HG03457 (cell line): ENCODE data around the gene FCHSD2.
"Not testable (repeated sequence)": the region's sequence is repeated elsewhere in the genome, so short reads cannot be mapped to it uniquely, and the experiment has no call there.

ENCODE experiments used
- ATAC-seq: cut with Tn5 transposase; IDR thresholded peaks from one replicate; pipeline ENCODE4 v1.9.1; 2021; ENCODE audit warnings: moderate number of reproducible peaks; ENCODE audit not compliant: unreplicated experiment

FCHSD2 gene

DNA sequence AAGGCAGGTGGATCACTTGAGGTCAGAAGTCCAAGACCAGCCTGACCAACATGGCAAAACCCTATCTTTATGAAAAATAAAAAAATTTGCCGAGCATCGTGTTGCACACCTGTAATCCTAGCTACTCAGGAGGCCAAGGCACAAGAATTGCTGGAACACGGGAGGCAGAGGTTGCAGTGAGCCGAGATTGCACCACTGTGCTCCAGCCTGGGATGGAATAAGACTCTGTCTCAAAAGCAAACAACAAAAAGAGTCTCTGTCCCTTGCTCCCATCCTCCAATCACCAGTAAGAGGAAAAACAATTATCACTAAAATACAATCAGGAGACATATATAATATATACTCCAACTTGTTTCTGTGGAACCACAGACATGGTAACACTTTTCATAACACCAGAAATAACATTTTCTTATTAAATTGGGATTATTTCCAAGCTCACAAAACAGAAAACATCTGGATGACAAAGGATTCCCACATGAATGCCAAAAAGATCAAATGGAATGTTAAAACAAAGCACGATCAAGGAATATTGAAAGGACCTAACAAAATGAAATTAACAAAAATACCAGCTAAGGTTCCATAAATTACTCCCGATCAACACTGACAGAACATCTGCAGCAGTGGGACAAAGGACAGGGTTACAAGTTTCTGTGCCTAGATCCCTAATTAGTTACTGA, 15.2 kb downstream of the FCHSD2 start:
- no peak for ATAC-seq

DNA sequence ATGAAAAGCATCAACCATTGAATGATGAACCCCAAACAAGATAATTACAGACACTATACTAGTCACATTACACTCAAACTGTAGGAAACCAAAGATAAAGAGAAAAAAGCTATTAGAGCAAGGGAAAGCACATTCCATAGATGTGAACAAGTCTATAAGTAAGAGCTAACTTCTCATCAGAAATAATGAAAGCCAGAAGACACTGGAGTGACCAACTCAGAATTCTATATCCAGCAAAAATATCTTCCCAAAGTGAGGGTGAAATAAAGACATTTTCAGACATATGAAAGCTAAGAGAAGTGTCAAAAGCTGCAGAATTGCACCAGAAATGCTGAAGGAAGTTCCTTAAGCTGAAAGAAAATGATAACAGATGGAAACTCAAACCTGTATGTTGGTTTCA, 17.3 kb downstream of the FCHSD2 start:
- no peak for ATAC-seq

DNA sequence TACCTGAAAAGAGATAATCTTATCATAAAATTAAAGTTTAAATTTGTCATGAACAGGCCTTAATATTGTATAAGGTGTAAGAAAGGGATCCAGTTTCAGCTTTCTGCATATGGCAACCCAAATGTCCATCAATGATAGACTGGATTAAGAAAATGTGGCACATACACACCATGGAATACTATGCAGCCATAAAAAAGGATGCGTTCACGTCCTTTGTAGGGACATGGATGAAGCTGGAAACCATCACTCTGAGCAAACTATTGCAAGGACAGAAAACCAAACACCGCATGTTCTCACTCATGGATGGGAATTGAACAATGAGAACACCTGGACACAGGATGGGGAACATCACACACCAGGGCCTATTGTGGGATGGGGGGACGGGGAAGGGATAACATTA, 18.2 kb downstream of the FCHSD2 start:
- ATAC-seq: not testable (repeated sequence)

DNA sequence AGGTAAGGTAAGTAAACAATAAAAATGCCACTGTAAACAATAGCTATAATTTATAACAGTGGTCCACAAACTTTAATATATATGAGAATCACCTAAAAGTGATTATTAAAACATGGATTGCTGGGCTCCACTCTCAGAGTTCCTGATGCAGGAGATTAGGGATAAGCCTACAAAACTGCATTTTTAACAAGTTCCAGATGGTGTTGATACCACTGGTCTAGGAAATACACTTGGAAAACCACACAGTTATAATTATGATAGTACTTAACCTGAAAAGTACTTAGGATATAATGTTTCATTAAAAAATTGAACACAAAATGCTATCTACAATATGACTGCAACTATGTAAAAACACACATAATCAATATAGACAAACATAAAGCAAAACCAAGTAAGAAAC, 20.4 kb downstream of the FCHSD2 start:
- no peak for ATAC-seq

DNA sequence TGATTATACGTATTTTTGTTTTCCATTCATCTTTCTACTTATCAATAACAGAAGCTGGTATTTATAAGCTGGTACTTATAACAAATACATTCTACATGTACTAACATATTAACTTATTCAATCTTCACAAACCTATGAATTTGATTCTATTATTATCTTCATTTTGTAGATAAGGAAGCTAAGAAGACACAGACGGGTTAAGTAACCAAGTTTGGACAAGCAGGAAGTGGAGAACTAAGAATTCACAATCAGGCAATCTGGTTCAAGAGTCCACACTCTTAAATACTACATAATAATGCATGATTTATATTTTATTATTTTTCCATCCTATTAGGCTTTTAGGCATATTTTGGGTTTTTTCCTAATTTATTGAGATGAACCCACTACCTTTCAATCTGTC, 25.0 kb downstream of the FCHSD2 start:
- no peak for ATAC-seq

DNA sequence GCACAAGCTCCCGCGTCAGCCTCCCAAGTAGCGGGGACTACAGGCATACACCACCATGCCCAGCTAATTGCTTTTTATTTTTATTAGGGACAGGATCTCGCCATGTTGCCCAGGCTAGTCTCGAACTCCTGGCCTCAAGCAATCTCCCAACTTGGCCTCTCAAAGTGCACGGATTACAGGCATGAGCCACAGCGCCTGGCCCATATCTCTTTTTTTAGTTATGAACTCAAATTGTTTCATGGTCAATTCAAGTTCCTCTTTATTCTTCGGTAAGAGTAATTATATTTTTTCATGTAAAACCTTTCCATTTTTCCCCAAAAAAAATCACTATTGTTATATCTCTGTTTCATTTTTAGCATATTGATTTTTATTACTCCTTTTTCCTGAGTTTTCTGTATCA, 25.5 kb downstream of the FCHSD2 start:
- ATAC-seq: no peak

DNA sequence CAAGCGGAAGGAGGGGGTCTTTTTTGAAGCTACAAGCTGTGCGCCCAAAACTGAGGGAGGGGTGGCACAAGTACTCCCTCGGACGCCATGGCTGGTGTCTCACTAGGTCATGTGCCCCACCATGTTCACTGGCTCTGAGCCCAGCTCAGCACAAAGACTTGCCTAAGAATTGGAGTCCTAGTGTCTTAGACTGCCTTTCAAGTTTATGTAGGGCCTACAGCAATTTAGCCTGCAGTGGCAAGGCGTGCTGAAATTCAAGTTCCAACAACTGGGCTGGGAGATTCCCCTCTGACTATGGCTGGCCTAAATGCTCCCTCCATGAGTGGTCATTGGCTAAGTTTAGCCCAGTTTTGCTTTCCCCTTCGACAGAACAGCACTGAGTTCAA, 27.3 kb downstream of the FCHSD2 start:
- ATAC-seq: no peak

DNA sequence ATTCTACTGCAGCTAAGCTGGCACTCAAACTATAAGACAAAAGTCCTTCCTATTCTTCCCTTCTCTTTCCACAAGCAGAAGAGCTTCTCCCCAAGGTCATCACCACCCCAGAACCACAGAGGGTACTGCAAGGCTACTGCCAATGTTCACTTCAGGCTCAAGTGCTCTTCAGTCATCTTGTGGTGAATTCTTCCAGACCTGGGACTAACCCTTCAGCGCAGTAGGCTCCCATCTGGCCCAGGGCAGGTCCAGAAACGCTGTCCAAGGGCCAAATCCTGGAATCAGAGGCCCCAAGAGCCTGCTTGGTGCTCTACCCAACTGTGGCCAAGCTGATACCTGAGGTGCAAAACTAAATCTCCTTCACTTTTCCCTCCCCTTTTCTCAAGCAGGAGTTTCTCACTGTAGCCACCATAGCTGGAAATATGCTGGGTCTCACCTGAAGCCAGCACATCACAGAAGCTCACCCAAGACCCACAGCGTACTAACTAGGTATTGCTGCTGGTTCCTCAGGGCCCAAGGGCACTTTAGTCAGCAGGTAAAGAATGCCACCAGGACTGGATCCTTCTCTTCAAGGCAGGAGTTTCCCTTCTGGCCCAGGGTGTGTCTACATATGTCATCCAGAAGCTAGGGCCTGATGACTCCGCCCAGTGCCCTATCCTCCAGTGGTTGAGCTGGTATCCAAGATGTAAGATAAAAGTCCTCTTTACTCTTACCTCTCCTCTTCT, 27.8 kb downstream of the FCHSD2 start:
- ATAC-seq: no peak

DNA sequence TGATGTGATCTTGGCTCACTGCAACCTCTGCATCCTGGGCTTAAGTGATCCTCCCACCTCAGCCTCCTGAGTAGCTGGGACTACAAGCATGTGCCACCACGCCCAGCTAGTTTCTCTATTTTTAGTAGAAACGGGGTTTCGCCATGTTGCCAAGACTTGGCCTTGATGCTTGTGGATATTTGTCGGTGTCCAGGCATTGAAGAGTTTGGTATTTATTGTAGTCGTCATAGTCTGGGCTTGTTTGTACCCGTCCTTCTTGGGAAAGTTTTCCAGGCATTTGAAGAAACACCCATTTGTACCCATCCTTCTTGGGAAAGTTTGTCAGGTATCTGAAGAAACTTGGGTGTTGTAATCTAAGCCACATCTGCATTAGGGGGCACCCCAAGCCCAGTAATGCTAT, 28.7 kb downstream of the FCHSD2 start:
- no peak for ATAC-seq

DNA sequence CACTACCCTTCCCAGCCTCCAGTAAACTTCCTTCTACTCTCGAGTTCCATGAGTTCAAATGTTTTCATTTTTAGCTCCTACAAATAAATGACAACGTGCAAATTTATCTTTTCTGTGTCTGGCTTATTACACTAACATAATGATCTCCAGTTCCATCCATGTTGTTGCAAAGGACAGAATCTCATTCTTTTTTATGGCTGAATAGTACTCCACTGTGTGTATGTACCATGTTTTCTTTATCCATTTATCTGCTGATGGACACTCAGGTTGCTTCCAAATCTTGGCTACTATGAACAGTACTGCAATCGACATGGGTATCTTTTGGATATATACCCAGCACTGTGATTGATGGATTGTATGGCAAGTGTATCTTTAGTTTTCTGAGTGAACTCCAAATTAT, 34.5 kb downstream of the FCHSD2 start:
- no peak for ATAC-seq

DNA sequence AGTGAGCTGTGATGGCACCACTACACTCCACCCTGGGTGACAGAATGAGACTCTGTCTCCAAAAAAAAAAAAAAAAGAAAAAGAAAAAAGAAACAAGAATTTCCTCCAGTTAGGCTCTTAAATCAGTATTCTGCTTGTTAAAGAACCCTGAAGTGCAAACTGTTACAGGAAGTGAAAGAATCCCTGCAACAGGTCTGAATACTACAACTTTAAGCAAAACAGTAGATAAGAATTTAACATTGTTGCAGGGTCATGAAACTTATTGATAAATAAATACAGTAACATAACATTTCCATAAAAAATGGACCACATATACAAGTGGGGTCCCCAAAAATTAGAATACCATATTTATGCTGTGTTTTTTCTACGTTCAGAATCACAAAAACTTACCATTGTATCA, 35.8 kb downstream of the FCHSD2 start:
- ATAC-seq: no peak

DNA sequence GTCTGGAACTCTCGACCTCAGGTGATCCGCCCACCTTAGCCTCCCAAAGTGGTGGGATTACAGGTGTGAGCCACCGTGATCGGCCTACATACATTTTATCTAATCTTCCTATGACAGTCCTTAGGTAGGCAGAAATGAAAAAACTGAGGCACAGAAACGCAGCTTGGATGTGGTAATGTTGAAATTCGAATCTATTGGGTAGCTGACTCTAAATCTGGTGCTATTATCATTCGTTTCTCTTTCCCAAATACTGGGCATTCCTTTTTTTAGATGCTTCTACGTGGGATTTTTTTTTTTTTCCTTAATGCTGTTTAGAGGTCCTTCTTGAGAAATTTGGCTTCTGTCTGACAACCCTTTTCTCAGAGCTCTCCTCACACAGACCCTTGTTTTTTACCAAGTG, 41.5 kb downstream of the FCHSD2 start:
- ATAC-seq: no peak

DNA sequence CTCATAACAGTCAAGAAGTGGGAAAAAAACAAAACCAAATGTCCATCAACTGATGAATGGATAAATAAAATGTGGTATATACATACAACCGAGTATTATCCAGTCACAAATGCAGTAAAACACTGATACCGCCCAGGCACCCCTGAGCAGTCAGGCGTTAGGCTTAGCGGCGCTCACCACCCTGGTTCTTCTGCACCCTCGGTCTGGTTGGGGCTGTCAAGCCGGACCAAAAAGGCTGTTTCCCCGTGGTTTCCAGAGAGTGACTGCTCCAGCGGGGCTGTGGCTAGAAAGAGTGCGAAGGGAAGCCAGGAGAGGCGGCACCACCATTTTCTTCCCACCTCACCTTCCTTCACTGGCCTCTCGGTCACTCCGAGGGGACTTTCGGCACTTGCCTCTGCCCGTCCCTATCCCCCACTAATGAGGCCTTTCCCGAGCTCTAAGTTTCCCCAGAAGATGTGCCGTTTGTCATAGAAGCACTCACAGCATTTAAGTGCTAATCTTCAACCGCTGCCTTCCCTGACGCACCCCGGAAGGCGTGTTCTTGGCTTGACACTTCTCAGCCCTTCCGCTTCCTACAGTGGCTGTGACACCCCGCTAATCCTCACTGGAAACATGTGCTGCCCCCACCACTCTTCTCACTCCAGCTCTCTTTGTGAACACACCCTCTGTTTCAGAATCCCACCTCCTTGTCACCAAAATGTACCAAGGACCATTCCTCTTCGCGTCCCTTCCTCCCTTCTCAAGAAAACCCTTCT, 42.4 kb downstream of the FCHSD2 start:
- ATAC-seq: no peak

DNA sequence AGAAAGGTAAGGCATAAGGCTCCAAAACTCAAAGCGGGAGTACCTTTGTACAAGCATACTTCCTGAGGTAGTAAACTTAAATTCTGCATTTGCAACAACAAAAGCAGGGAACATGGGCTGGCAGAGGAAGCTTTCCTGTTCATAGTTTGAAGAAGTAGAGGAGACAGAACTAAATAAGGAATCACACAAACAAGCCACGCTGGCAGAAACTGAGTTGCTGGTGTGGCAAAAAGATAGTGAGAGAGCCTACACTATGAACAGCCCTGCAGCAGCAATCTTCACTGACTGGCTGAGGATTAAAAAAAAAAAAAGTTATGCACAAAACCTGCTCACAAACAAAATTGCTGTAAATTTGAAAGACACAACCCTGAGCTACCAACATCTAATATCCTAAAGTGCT, 46.5 kb downstream of the FCHSD2 start:
- ATAC-seq: no peak

DNA sequence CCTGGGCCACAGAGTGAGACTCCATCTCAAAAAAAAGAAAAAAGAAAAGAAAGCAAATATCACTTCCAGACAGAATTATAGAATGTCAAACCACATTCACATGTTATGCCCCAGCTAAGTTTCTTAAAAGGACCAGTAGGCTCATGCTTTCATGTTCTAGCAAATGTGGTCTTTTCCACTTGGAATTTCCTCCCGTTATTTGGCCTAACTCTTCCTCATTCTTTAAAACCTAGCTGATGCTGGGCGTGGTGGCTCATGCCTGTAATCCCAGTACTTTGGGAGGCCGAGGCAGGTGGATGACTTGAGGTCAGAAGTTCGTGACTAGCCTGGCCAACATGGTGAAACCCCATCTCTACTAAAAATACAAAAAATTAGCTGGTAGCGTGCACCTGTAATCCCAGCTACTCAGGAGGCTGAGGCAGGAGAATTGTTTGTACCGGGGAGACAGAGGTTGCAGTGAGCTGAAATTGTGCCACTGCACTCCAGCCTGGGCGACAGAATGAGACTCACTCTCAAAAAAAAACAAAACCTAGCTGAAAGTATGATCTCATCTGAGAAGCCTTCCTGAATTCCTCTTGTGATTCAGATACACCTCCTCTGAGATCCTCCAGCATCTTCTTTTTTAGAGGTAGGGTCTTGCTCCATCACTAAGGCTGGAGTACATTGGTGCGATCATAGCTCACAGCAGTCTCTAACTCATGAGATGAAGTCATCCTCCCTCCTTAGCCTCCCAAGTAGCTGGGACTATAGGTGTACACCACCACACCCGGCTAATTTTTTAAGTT, 50.4 kb downstream of the FCHSD2 start:
- no peak for ATAC-seq

DNA sequence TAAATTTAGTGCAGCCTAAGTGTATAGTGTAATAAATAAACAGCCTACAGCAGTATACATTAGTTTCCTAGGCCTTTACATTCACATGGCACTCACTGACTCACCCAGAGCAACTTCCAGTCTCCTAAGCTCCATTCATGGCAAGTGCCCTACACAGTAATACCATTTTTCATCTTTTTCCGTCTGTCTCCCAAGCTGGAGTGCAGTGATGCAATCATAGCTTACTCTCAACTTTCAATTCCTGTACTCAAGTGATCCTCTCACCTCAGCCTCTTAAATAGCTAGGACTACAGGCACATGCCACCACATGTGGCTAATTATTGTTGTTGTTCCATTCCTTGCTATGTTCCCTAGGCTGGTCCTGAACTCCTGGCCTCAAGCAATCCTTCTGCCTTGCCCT, 54.4 kb downstream of the FCHSD2 start:
- no peak for ATAC-seq

DNA sequence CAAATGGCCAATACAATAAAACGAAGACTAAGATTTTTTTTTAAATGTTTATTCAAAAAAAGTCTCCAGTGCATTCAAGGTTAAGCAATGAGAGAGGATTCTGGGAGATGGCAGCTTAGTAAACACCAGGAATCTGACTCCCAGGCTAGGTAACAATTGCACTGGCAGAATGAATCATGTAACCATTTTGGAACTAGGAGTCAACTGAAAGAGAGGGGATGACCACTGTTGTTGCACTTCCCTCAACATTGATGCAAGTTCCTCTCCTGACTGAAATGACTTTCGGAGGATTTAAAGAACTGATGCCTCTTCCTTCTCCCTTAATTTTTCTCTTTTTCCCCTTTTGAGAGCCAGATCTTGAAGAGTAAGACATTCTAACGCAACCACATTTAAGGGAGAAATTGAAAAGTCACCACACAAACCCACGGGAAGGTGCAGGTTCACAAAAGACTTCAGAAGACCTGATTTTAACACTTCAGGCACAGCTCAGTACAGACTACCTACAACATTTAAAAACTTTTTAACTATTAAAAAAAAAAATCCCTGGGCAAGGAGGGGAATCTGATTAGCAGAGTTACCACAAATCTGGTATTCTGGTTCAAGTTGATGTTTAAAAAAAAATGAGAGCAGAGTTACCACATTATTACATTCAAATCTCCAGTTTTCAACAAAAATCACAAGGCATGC, 56.8 kb downstream of the FCHSD2 start:
- ATAC-seq: no peak

DNA sequence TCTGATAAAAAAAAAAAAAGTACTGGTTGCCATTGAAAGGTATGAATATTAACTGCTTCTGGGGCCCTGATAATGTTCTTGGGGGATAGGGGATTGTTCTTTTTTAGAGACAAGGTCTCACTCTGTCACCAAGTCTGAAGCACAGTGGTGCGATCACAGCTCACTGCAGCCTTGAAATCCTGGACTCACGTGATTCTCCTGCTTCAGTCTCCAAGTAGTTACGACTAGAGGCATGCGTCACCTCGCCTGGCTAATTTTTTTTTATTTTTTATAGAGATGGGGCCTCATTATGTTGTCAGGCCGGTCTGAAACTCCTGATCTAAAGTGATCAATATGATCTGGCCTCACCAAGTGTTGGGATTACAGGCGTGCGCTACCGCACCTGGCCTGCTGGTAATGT, 63.5 kb downstream of the FCHSD2 start:
- no peak for ATAC-seq

DNA sequence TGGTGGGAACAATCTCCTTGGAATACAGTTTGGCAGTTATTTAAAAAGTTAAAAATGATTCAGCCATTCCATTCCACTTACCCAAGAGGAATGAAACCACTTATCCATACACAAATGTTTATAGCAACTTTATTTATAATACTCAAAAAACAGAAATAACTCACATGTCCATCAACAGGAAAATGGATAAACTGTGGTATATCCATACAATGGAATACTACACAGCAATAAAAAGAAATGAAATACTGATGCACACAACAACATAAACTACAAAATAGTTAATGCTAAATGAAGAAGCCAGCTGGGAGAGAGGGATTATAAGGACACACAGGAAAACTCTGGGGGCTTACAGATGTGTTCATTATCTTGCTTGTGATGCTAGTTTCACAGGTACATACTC, 64.7 kb downstream of the FCHSD2 start:
- no peak for ATAC-seq

DNA sequence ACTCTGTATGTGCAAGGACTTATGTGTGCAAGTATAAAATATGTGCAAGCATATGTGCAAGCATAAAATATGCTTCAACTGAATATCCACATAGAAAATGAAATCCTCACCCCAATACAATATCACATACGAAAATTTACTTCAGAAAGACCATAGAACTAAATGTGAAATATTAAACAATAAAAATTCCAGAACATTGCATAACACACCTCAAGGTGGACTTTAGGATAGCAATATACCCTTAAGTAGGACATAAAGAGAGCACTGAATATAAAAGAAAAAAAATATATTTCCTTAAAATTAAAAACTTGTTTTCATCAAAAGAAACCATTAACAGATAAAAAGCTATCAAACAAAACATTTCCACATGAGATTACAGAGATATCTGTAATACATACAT, 67.8 kb downstream of the FCHSD2 start:
- ATAC-seq: no peak

DNA sequence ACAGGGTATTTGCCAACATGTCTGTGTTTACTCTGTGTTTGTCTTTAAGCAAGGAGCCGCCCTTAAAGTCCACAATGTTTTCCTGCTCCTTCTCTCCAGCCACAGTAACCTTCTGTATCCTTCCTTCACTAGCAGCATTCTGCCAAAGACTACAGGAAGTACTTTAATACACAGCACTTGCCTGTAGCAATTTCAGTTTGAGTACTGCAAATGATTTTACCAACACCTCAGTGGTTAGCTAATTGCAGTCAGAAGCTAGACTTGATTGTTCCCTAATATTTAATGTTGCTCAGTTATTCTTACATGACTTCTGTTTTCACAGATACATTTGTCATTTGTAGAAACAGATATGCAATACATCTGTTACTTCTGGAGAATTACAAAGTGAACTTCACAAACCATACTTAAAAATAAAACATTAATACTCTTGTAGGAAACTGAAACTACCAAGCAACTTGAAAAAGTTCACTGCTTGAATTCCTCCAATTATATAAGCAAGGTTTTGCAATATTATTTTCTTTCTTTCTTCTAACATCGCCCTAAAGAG, 69.1 kb downstream of the FCHSD2 start:
- ATAC-seq: no peak
